Measurements from ENCODE around the gene CCDC28B.

Gene CCDC28B

DNA sequence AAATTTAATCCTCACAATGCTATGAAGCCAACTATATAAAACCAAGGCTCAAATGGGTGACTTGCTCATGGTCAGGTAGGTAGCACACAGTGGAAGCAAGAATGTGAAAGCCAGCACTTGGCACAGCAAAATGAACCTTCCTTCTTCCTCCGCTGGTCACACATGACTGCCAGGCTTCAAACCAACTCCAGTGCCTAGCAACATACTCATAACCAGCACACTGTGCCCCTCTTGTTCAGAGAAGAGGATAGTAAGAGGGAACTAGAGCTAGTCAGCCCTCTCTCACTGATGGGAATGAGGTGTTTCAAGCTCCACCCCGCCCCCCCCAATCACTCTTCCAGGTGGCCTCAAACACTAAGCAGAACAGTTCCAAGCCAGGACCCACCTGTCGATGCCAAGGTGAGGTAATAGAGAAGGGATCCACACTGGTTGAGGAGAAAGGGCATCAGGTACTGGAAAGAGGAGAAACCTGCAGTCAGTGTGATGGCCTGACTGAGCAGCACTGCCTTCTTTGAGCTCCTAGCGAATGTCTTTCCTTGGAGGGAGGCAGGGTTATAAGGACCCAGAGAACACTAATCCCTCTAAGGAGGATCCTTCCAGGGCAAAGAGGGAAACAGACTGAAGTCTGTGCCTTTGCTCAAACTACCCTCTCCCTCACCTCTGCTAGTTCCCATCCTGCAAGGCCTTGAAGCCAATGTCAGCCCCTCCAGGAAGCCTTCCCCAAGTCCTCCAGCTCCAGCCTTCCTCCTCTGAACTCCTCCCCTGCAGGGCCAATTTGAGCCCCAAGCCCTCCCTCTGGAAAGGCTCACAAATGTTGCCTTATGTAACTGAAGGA lies 20.6 kb downstream of the CCDC28B start:
- TF ChIP-seq, protein P1, sequence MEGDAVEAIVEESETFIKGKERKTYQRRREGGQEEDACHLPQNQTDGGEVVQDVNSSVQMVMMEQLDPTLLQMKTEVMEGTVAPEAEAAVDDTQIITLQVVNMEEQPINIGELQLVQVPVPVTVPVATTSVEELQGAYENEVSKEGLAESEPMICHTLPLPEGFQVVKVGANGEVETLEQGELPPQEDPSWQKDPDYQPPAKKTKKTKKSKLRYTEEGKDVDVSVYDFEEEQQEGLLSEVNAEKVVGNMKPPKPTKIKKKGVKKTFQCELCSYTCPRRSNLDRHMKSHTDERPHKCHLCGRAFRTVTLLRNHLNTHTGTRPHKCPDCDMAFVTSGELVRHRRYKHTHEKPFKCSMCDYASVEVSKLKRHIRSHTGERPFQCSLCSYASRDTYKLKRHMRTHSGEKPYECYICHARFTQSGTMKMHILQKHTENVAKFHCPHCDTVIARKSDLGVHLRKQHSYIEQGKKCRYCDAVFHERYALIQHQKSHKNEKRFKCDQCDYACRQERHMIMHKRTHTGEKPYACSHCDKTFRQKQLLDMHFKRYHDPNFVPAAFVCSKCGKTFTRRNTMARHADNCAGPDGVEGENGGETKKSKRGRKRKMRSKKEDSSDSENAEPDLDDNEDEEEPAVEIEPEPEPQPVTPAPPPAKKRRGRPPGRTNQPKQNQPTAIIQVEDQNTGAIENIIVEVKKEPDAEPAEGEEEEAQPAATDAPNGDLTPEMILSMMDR (IDR thresholded peaks at IDR 0.05; ENCODE audit: borderline replicate concordance, control extremely low read depth, extremely low read depth, insufficient read depth, missing control alignments): no peak
- no peak for DNase-seq (ENCODE audit: low spot score)
- in situ Hi-C loops (cut with MboI; ENCODE audit: low sequenced_read_pairs, unreplicated experiment): no loop called here

DNA sequence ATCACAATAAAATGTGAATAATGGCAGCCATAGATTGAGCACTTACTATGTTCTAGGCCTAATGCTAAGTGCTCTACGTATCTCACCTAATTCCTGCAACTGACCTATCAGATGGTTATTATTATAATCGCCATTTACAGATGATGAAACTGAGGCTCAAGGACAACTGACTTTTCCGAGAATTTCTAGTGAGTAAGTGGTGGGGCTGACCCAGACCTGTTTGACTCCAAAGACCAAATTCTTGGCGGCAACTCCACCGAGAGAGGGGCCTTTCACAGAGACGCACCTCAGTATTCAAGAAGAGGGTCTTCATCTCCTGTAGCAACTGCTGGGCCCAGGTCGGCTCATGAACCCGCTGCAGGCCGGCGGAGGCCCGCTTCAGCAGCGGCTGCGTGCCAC lies 21.2 kb downstream of the CCDC28B start:
- TF ChIP-seq, protein P1 (IDR thresholded peaks at IDR 0.05; ENCODE audit: borderline replicate concordance, control extremely low read depth, extremely low read depth, insufficient read depth, missing control alignments): no peak
- in situ Hi-C loops (cut with MboI; ENCODE audit: low sequenced_read_pairs, unreplicated experiment): no loop called here

DNA sequence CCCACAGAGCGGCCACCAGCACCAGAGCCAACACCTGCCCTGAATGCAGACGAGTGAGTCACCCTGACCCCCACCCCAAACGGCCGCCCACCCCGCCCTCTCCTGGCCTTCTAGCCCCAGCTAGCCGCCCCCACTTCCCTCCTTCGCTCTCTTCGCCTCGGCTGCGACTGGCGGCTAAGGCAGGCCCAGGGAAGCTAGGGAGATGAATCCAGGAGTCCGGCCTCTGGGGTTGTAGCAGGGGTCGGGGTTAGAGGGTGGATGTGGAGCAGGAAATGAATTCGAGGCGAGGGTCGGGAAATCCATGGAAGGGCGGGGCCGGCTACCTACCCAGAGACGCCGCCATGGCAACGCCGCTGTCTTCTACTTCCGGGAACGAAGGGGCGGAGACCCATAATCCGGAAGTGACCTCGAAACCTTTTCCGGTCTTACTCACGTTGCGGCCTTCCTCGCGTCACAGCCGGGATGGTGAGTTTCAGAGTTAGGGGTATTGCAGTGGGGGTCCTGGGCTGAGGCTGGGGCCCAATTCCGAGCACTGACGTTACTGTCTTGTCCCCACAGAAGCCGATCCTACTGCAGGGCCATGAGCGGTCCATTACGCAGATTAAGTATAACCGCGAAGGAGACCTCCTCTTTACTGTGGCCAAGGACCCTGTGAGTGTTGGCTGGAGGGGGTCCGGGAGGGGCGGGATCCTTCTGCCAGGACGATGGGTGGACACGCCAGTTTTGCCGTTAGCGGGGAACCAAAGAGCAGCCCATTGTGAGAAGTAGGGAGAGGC lies 21.8 kb downstream of the CCDC28B start, which contains the start of the genes EIF3I and TMEM234:
TSS of gene EIF3I (plus strand) at position 428 of the 776 bp plus-strand sequence. CDS start at position 463, 35 bp downstream.
TSS of gene TMEM234 (minus strand) at position 374 of the 776 bp plus-strand sequence. CDS start at position 343, 31 bp downstream.
- TF ChIP-seq, protein P1 (IDR thresholded peaks at IDR 0.05; ENCODE audit: borderline replicate concordance, control extremely low read depth, extremely low read depth, insufficient read depth, missing control alignments): no peak
- in situ Hi-C loops (cut with MboI; ENCODE audit: low sequenced_read_pairs, unreplicated experiment): no loop called here
- DNase-seq (ENCODE audit: low spot score): peak; percentile 97

More for the DNA sequence above, 21.2 kb downstream of the CCDC28B start:
- no peak for DNase-seq (ENCODE audit: low spot score)

DNA sequence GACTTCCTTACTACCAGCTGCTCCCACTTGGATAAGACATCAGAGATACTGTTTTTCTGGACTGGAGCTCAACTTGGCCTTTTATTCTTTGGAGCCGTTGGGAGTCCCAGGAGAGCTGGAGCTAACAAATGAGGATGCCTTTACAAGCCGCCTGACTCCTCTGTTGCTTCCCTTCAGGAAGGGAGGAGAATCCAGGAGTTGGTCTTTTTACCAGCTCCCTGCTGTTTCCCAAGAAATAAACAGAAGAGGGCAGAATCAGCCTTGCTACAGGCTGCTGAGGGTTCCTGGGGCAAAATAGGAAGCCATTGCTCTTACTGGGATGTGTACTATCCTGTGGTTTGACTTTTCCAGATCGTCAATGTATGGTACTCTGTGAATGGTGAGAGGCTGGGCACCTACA lies 23.3 kb downstream of the CCDC28B start:
- no peak for DNase-seq (ENCODE audit: low spot score)
- in situ Hi-C loops (cut with MboI; ENCODE audit: low sequenced_read_pairs, unreplicated experiment): no loop called here
- TF ChIP-seq, protein P1 (IDR thresholded peaks at IDR 0.05; ENCODE audit: borderline replicate concordance, control extremely low read depth, extremely low read depth, insufficient read depth, missing control alignments): no peak

DNA sequence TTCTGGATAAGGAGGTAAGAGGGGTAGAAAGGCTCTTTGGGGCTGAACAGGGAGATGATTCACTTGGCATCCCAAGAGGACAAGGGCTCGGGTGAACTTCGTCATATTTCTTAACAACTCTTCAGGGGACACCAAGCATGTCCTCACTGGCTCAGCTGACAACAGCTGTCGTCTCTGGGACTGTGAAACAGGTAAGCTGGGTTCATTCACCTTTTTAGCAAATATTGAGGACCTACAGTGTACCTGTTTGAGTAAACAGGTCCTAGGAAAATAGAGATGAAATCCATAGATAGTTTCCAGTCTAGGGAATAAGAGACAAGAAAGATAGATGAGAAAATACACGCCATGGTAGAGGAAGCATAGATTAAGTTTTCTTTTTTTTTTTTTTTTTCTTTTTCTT lies 23.9 kb downstream of the CCDC28B start:
- TF ChIP-seq, protein P1 (IDR thresholded peaks at IDR 0.05; ENCODE audit: borderline replicate concordance, control extremely low read depth, extremely low read depth, insufficient read depth, missing control alignments): no peak
- in situ Hi-C loops (cut with MboI; ENCODE audit: low sequenced_read_pairs, unreplicated experiment): no loop called here
- no peak for DNase-seq (ENCODE audit: low spot score)

DNA sequence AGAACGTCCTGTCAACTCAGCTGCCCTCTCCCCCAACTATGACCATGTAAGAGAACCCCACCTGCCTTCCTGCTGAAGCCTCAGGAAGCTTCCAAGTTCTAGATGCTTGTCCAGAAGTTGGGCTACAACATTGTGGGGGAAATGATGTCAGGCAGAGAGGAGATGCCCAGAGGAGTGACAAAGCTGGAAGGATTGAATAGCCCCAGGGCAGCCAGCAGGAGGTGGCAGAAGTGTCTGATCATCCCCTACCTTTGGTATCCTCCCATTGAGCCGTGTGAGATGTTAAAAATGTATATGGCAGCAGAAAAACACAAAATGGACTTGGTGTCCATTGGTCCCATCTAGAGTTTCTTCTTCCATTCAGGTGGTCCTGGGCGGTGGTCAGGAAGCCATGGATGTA lies 28.4 kb downstream of the CCDC28B start:
- no peak for DNase-seq (ENCODE audit: low spot score)
- TF ChIP-seq, protein P1 (IDR thresholded peaks at IDR 0.05; ENCODE audit: borderline replicate concordance, control extremely low read depth, extremely low read depth, insufficient read depth, missing control alignments): no peak
- in situ Hi-C loops (cut with MboI; ENCODE audit: low sequenced_read_pairs, unreplicated experiment): no loop called here
